H9 (cell line): Measurements from ENCODE around the gene UCKL1. TPM values are rescaled to one million over a fixed set of nuclear protein-coding genes. Genes with fewer than 3 reads are reported as not detected.

Source experiments
- DNase-seq: peaks from one replicate; pipeline ENCODE4 v3.0.0-alpha.2; 2017
- H2AFZ ChIP-seq: one replicate; pipeline ENCODE4 v1.6.1; 2013; ENCODE audit warnings: mild to moderate bottlenecking, low read length, control low read depth, moderate library complexity
- H2AK5ac ChIP-seq: 2 replicates; pipeline ENCODE4 v1.6.1; 2013; ENCODE audit warnings: low read length, control low read depth, mixed read lengths; ENCODE audit not compliant: insufficient read length
- H2BK120ac ChIP-seq: one replicate; pipeline ENCODE4 v1.6.1; 2013; ENCODE audit warnings: low read depth, mild to moderate bottlenecking, low read length, control low read depth, inconsistent platforms; ENCODE audit not compliant: poor library complexity, severe bottlenecking
- H2BK12ac ChIP-seq: 2 replicates; pipeline ENCODE4 v1.6.1; 2013; ENCODE audit warnings: low read length, control low read depth, mixed read lengths, low read depth; ENCODE audit not compliant: insufficient read length
- H2BK15ac ChIP-seq: 2 replicates; pipeline ENCODE4 v1.6.1; 2013; ENCODE audit warnings: low read depth, low read length, control low read depth
- H2BK20ac ChIP-seq: one replicate; pipeline ENCODE4 v1.6.1; 2013; ENCODE audit warnings: low read depth, mild to moderate bottlenecking, low read length, control low read depth, inconsistent platforms; ENCODE audit not compliant: poor library complexity, severe bottlenecking
- H2BK5ac ChIP-seq: 2 replicates; pipeline ENCODE4 v1.6.1; 2013; ENCODE audit warnings: low read length, control low read depth, mixed read lengths; ENCODE audit not compliant: insufficient read length
- H3K14ac ChIP-seq: 2 replicates; pipeline ENCODE4 v1.6.1; 2013; ENCODE audit warnings: low read length, control low read depth; ENCODE audit not compliant: insufficient read depth
- H3K18ac ChIP-seq: 2 replicates; pipeline ENCODE4 v1.6.1; 2013; ENCODE audit warnings: low read depth, mild to moderate bottlenecking, mixed read lengths, low read length, control low read depth; ENCODE audit not compliant: insufficient read length
- H3K23ac ChIP-seq: 2 replicates; pipeline ENCODE4 v1.6.1; 2013; ENCODE audit warnings: low read length, control low read depth, mixed read lengths, low read depth; ENCODE audit not compliant: insufficient read length
- H3K23me2 ChIP-seq: 2 replicates; pipeline ENCODE4 v1.6.1; 2013; ENCODE audit warnings: low read depth, mild to moderate bottlenecking, mixed read lengths, low read length, control low read depth; ENCODE audit not compliant: insufficient read length, poor library complexity, severe bottlenecking
- H3K27ac ChIP-seq: 2 replicates; pipeline ENCODE4 v1.5.1; 2013; ENCODE audit warnings: low read length, control low read depth, mixed read lengths, low read depth; ENCODE audit not compliant: insufficient read length
- H3K27me3 ChIP-seq: 2 replicates; pipeline ENCODE4 v1.6.1; 2013; ENCODE audit warnings: low read length, control low read depth, inconsistent platforms; ENCODE audit not compliant: insufficient read depth
- H3K4ac ChIP-seq: 2 replicates; pipeline ENCODE4 v1.6.1; 2013; ENCODE audit warnings: low read depth, mild to moderate bottlenecking, control low read depth, inconsistent platforms, low read length, moderate library complexity
- H3K4me1 ChIP-seq: 2 replicates; pipeline ENCODE4 v1.6.1; 2013; ENCODE audit warnings: low read length, control low read depth, inconsistent platforms; ENCODE audit not compliant: insufficient read depth
- H3K4me2 ChIP-seq: 2 replicates; pipeline ENCODE4 v1.6.1; 2013; ENCODE audit warnings: low read length, control low read depth, mixed read lengths; ENCODE audit not compliant: insufficient read length, insufficient read depth
- H3K56ac ChIP-seq: 2 replicates; pipeline ENCODE4 v1.6.1; 2013; ENCODE audit warnings: low read depth, mild to moderate bottlenecking, mixed read lengths, low read length, control low read depth; ENCODE audit not compliant: insufficient read length
- H3K79me1 ChIP-seq: 2 replicates; pipeline ENCODE4 v1.6.1; 2013; ENCODE audit warnings: low read depth, mild to moderate bottlenecking, moderate library complexity, low read length, control low read depth, inconsistent platforms; ENCODE audit not compliant: insufficient read depth, poor library complexity, severe bottlenecking
- H3K79me2 ChIP-seq: 2 replicates; pipeline ENCODE4 v1.6.1; 2013; ENCODE audit warnings: low read length, control low read depth, inconsistent platforms; ENCODE audit not compliant: insufficient read depth
- H3K9ac ChIP-seq: 2 replicates; pipeline ENCODE4 v1.6.1; 2013; ENCODE audit warnings: low read length, control low read depth, mixed read lengths; ENCODE audit not compliant: insufficient read length; ENCODE audit errors: extremely low read depth
- H3K9me3 ChIP-seq: one replicate; pipeline ENCODE4 v1.6.1; 2013; ENCODE audit warnings: low read depth, low read length, inconsistent platforms; ENCODE audit not compliant: control insufficient read depth
- H3T11ph ChIP-seq: one replicate; pipeline ENCODE4 v1.6.1; 2013; ENCODE audit warnings: mild to moderate bottlenecking, low read length, control low read depth, inconsistent platforms
- H4K20me1 ChIP-seq: one replicate; pipeline ENCODE4 v1.6.1; 2013; ENCODE audit not compliant: control insufficient read depth, insufficient read length, insufficient read depth
- H4K5ac ChIP-seq: 2 replicates; pipeline ENCODE4 v1.6.1; 2013; ENCODE audit warnings: low read depth, mild to moderate bottlenecking, mixed read lengths, low read length, control low read depth; ENCODE audit not compliant: insufficient read length
- H4K8ac ChIP-seq: replicated peaks from 2 replicates; pipeline ENCODE4 v1.6.1; 2013; ENCODE audit warnings: low read length, control low read depth, mixed read lengths, low read depth; ENCODE audit not compliant: insufficient read length
- H4K91ac ChIP-seq: 2 replicates; pipeline ENCODE4 v1.6.1; 2013; ENCODE audit warnings: low read depth, mild to moderate bottlenecking, moderate library complexity, mixed read lengths, low read length, control low read depth; ENCODE audit not compliant: insufficient read length
- H3K27ac Mint-ChIP-seq, 3 experiments: 2 replicates in 2 of 3; 3 replicates in 1 of 3; pipeline ENCODE4 v1.8.0; 2020 to 2021; ENCODE audit warnings: mixed read lengths in 3 of 3, mild to moderate bottlenecking in 1 of 3, moderate library complexity in 1 of 3
- H3K27me3 Mint-ChIP-seq: 2 replicates; pipeline ENCODE4 v1.8.0; 2021; ENCODE audit warnings: low read depth, mild to moderate bottlenecking, moderate library complexity, mixed read lengths
- H3K36me3 Mint-ChIP-seq, 3 experiments: 2 replicates in 2 of 3; 3 replicates in 1 of 3; pipeline ENCODE4 v1.8.0; 2020 to 2021; ENCODE audit warnings: low read depth in 3 of 3, mixed read lengths in 3 of 3; ENCODE audit not compliant: insufficient read depth in 1 of 3
- H3K4me1 Mint-ChIP-seq, 2 experiments: 2 replicates each; pipeline ENCODE4 v1.8.0; 2020; ENCODE audit warnings: mixed read lengths in 2 of 2
- H3K4me3 Mint-ChIP-seq, 2 experiments: 2 replicates in 1 of 2; 3 replicates in 1 of 2; pipeline ENCODE4 v1.8.0; 2020 to 2021; ENCODE audit warnings: mild to moderate bottlenecking in 2 of 2, mixed read lengths in 2 of 2, moderate library complexity in 1 of 2
- H3K9me3 Mint-ChIP-seq, 2 experiments: 2 replicates in 1 of 2; 3 replicates in 1 of 2; pipeline ENCODE4 v1.8.0; 2020; ENCODE audit warnings: mild to moderate bottlenecking in 2 of 2, mixed read lengths in 2 of 2, moderate library complexity in 1 of 2
- CTCF ChIP-seq: fragments of 200-600 bp; sonication (generic); conservative IDR thresholded peaks from 3 replicates; pipeline ENCODE4 v1.8.0; 2021; ENCODE audit warnings: antibody characterized with exemption, mild to moderate bottlenecking
- WGBS: extraction: QIAGEN DNeasy Blood & Tissue Kit; methylation state at CpG from one replicate; pipeline ENCODE4 v1.1.7; 2013; ENCODE audit warnings: missing lambda C conversion rate, low lambda C conversion rate, mixed read lengths; ENCODE audit not compliant: insufficient read length; ENCODE audit errors: extremely low coverage; 5-methylcytosine and 5-hydroxymethylcytosine counted together
- total RNA-seq: library from RNA; stranded (reverse); gene quantifications from 2 replicates; pipeline ENCODE4 v1.2.1, GENCODE V29; 2021

The UCKL1 gene
- total RNA-seq, 1 experiment from 2014 or later, result 40.9 TPM

GRCh38 chr20:63945031-63945658 is 11.1 kb downstream of the UCKL1 start:
- no peaks in the 10 kb centered on the region for H3K4me1 ChIP-seq
- Mint-ChIP-seq H3K27me3 (no peaks in the 10 kb centered on the region), H3K9me3 (peaks cover 4 to 7% of the 10 kb centered on the region in 2 experiments; a peak in 3 of 5 replicates), H3K27ac (peak overlapping the region in 1 of 3 experiments; percentile 23; a peak in 2 of 7 replicates), H3K4me3 (no peak overlapping the region), H3K36me3 (peaks cover 5 to 29% (median 22%) of the 10 kb centered on the region in 3 experiments), H3K4me1 (peaks cover 16 to 30% of the 10 kb centered on the region in 2 experiments)
- H4K8ac ChIP-seq, result no peak overlapping the region
- peaks cover 3% of the 10 kb centered on the region; the same call in 1 of the 2 replicates for H3K79me2 ChIP-seq
- no peak overlapping the region for H3K14ac ChIP-seq
- no peak overlapping the region for H2AK5ac ChIP-seq
- no peak overlapping the region for H3K56ac ChIP-seq
- H4K91ac ChIP-seq, result no peak overlapping the region
- no peaks in the 10 kb centered on the region for H3K9me3 ChIP-seq
- no peaks in the 10 kb centered on the region for H3K27me3 ChIP-seq
- peaks cover 7% of the 10 kb centered on the region for H3K23me2 ChIP-seq
- no peak overlapping the region for H3T11ph ChIP-seq
- no peak overlapping the region for H3K27ac ChIP-seq
- H2BK12ac ChIP-seq, result no peak overlapping the region
- no peak overlapping the region for H2BK5ac ChIP-seq
- H3K4ac ChIP-seq, result no peak overlapping the region
- no peak for TF ChIP-seq CTCF
- H3K79me1 ChIP-seq, result no peaks in the 10 kb centered on the region
- H3K18ac ChIP-seq, result no peak overlapping the region
- H2BK15ac ChIP-seq, result no peak overlapping the region
- H3K23ac ChIP-seq, result no peak overlapping the region
- no peak overlapping the region for H3K9ac ChIP-seq
- H2BK20ac ChIP-seq, result no peak overlapping the region
- H4K5ac ChIP-seq, result no peak overlapping the region
- no CpG with 5 or more reads among the region's 17 CpGs for WGBS
- H2AFZ ChIP-seq, result no peak overlapping the region
- H2BK120ac ChIP-seq, result no peak overlapping the region
- no peak for DNase-seq
- H3K4me2 ChIP-seq, result no peak overlapping the region
- H4K20me1 ChIP-seq, result peaks cover 3% of the 10 kb centered on the region
